ENCODE results near the gene TRAPPC3L.

Gene TRAPPC3L

GRCh38 chr6:116556814-116557415, 11.4 kb upstream of the TRAPPC3L start:
- no peak for DNase-seq

- DNase-seq = no peak
These were observed 10.6 kb upstream of the TRAPPC3L start for GRCh38 chr6:116556065-116556464.

- DNase-seq = no peak
These were observed 8.0 kb upstream of the TRAPPC3L start, which contains the start of gene CALHM4 for GRCh38 chr6:116553451-116553850. TSS of gene CALHM4 (plus strand) at chr6:116553751. CDS start at chr6:116553794, 43 bp downstream.

DNA sequence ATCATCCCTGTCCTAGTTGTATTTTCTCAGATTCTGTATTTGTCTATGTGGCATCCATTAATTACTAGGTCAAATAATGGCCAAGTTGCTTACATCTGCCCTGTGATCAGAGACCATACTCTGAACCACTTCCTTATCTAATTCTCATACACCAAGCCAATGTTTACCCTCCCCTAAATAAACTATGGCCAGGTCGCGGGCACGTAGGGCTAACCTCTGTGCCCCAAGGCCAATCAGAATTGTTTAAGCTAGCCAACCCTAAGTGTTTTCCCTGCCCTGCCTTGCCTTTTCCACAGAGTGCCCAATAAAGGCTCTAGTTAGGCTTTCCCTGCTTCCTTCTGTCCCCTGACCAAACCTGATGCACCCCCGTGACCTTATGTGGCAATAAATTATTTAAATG, 5.3 kb upstream of the TRAPPC3L start:
- DNase-seq = no peak

DNA sequence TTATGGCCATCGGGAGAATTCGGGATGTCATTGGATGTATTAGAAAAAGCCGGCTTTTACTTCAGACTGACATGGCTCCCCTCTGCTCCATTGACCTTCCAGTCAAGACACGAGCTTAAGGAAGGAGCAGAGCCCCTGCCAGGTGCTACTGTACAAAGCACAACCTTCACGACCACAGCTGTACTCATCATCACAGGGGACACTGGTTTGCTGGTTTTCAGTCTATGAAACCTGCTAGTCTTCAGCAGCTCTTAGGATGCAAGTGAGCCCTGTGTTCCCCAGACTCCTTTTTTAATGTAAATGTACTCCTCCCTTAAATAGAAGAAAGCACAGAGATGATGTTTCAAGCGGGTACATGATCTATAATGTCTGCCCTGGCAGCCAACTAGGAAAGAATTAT, 1.9 kb upstream of the TRAPPC3L start:
- no peak for DNase-seq

- no peak for DNase-seq
These were observed 2.3 kb downstream of the TRAPPC3L start for GRCh38 chr6:116543149-116543548.

- no peak for DNase-seq
These were observed 3.1 kb downstream of the TRAPPC3L start for GRCh38 chr6:116542426-116542825.

- DNase-seq = peak; percentile 68
These were observed 9.3 kb downstream of the TRAPPC3L start for GRCh38 chr6:116536216-116536621.

- DNase-seq = no peak
These were observed 10.4 kb downstream of the TRAPPC3L start for GRCh38 chr6:116535109-116535508.

GRCh38 chr6:116533233-116533957, 12.1 kb downstream of the TRAPPC3L start:
- DNase-seq = no peak

GRCh38 chr6:116531675-116532570, 13.6 kb downstream of the TRAPPC3L start:
- DNase-seq = peak; percentile 67

DNA sequence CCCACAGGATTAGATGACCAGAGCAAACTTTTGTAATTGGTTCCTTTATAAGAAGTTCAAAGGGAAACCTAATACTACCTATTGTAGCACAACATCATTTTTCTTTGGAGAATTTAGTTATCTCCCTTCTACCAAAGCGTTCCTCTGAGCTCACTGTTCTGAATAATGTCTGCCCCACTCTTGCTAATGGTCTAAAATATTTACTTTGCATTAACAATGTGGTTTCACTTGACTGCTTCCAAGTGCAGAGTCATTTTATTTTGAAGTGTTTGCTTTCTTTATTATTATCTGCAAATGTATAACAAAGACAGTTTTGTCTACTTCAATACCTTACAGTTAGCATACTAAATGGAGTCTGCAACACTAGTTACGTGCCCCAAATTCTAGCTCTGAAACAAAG, 15.0 kb downstream of the TRAPPC3L start:
- DNase-seq = no peak

- no peak for DNase-seq
These were observed 15.8 kb downstream of the TRAPPC3L start for GRCh38 chr6:116529466-116530290.

- DNase-seq = no peak
These were observed 16.7 kb downstream of the TRAPPC3L start for GRCh38 chr6:116528780-116529179.

GRCh38 chr6:116528133-116528532, 17.4 kb downstream of the TRAPPC3L start:
- DNase-seq = no peak

- DNase-seq = no peak
These were observed 21.2 kb downstream of the TRAPPC3L start for GRCh38 chr6:116524236-116524635.

DNA sequence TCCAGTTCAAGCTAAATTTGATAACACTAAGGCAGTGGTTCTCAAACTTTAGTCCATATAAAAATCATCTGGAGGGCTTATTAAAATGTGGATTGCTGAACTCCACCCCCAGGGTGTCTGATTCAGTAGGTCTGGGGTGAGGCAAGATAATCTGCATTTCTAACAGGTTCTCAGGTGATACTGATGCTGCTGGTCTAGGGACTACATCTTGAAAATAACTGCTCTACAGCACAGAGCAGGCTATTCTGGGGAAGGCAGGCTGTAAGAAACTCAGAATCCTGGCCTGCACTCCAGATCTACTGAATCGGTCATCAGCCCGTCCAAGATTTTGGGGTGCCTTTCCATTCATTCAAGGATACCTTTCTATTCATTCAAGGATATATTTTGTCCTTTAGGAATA, 22.6 kb downstream of the TRAPPC3L start:
- DNase-seq = no peak

GRCh38 chr6:116518621-116519368, 26.7 kb downstream of the TRAPPC3L start:
- DNase-seq = no peak

DNA sequence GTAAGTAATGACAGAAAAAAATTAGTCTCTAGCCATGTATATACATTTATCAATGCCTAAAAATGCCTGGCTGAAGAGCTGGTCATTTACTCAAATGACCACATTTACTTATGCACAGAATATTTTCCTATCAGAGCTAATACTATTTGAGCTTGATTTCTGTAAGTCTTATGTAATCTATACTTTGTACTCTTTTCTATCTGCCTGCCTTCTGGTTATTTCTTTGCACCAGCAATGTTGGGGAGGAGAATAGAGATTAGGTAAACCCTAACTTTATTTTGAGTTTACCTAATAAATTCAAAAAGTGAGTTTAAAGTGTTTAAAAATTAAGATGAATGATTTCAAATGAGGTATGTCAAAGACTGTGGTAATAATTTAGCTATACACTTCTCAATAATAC, 30.3 kb downstream of the TRAPPC3L start:
- no peak for DNase-seq

DNA sequence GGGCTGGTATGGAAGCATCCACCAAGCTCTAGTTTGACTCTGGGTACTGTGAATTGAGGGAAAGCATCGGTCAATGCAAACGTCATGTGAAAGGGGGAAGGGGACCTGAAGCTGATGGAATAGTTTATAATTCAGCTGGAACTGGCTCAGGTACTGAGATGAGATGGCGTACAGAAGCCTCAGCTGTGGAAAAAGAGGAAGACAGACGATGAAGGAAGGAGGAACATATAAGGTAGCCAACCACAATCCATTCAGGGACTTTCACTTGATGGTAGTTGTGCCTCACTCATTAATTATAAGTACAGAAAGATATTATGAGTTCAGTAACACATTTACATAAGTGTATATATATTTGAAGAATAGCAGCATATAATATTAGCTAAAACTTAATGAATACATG, 31.4 kb downstream of the TRAPPC3L start:
- DNase-seq = no peak

- DNase-seq = no peak
These were observed 32.1 kb downstream of the TRAPPC3L start for GRCh38 chr6:116513224-116513875.
